CD4-positive, alpha-beta memory T cell (primary cell): Measurements from ENCODE around the gene LIMS2. TPM values are rescaled to one million over a fixed set of nuclear protein-coding genes. Genes with fewer than 3 reads are reported as not detected.

Source experiments
- CTCF ChIA-PET: fragments of 350-600 bp; sonication (Branson Sonifier 250); formaldehyde crosslinking; loops from one replicate; lab custom pipeline; 2021; ENCODE audit warnings: inconsistent platforms; ENCODE audit not compliant: partially characterized antibody; lab: Charles Lee
- POLR2A ChIA-PET: fragments of 350-600 bp; sonication (Branson Sonifier 250); formaldehyde crosslinking; loops from one replicate; lab custom pipeline; 2021; ENCODE audit not compliant: partially characterized antibody; lab: Charles Lee
- DNase-seq, 5 donors: peaks; one replicate each; pipeline versions ENCODE4 v3.0.0 to v3.0.0-alpha.2; 2020 to 2022; ENCODE audit warnings: mixed read lengths in 1 of 5
- H3K27ac ChIP-seq: one replicate; pipeline ENCODE4 v1.7.0; 2013; ENCODE audit warnings: low read depth, low read length
- H3K27me3 ChIP-seq: 2 replicates; pipeline ENCODE4 v1.7.0; 2013; ENCODE audit warnings: mild to moderate bottlenecking, low read length, moderate library complexity; ENCODE audit not compliant: insufficient read depth
- H3K36me3 ChIP-seq: 2 replicates; pipeline ENCODE4 v1.7.0; 2013; ENCODE audit warnings: mild to moderate bottlenecking, low read length, moderate library complexity; ENCODE audit not compliant: insufficient read depth
- H3K4me1 ChIP-seq: 2 replicates; pipeline ENCODE4 v1.7.0; 2013; ENCODE audit warnings: mild to moderate bottlenecking, low read length, moderate library complexity; ENCODE audit not compliant: insufficient read depth
- H3K4me3 ChIP-seq, 2 donors: one replicate each; pipeline ENCODE4 v1.7.0; 2013; ENCODE audit warnings: low read length in 2 of 2, mild to moderate bottlenecking in 1 of 2
- H3K9me3 ChIP-seq, 2 donors: one replicate each; pipeline ENCODE4 v1.7.0; 2013; ENCODE audit warnings: low read length in 2 of 2, control low read depth in 1 of 2; ENCODE audit not compliant: control insufficient read depth in 1 of 2
- H3K27ac Mint-ChIP-seq, 7 donors: one replicate each; pipeline ENCODE4 v1.8.0; 2020 to 2021; ENCODE audit warnings: mixed read lengths in 7 of 7, mild to moderate bottlenecking in 6 of 7, inconsistent platforms in 3 of 7, moderate library complexity in 3 of 7
- H3K27me3 Mint-ChIP-seq, 2 donors: one replicate each; pipeline ENCODE4 v1.8.0; 2020 to 2021; ENCODE audit warnings: mixed read lengths in 2 of 2
- H3K36me3 Mint-ChIP-seq, 2 donors: one replicate each; pipeline ENCODE4 v1.8.0; 2020 to 2021; ENCODE audit warnings: mixed read lengths in 2 of 2, inconsistent platforms in 1 of 2, mild to moderate bottlenecking in 1 of 2
- H3K4me1 Mint-ChIP-seq, 4 donors: one replicate each; pipeline ENCODE4 v1.8.0; 2020 to 2021; ENCODE audit warnings: mixed read lengths in 4 of 4, mild to moderate bottlenecking in 1 of 4
- H3K4me3 Mint-ChIP-seq, 8 donors: one replicate each; pipeline ENCODE4 v1.8.0; 2020 to 2021; ENCODE audit warnings: mixed read lengths in 8 of 8, mild to moderate bottlenecking in 7 of 8, moderate library complexity in 6 of 8, inconsistent platforms in 3 of 8
- H3K9me3 Mint-ChIP-seq, 8 donors: one replicate each; pipeline ENCODE4 v1.8.0; 2020 to 2021; ENCODE audit warnings: mixed read lengths in 8 of 8, mild to moderate bottlenecking in 5 of 8, inconsistent platforms in 3 of 8, moderate library complexity in 1 of 8
- intact Hi-C: fragments of 100-400 bp; cut with micrococcal nuclease; formaldehyde crosslinking; loops from one replicate; pipeline ENCODE4 v1.15.1; 2023
- polyA plus RNA-seq, 2 donors: library from polyadenylated mRNA; unstranded; fragments of 300-500 nt; fragmentation: Illumina TruSeq; gene quantifications; one replicate each; pipeline ENCODE4 v1.2.3, GENCODE V29; 2021
- total RNA-seq, 2 experiments: library from RNA; stranded (reverse); gene quantifications; one replicate each; pipeline ENCODE4 v1.2.3, GENCODE V29; 2021

Gene LIMS2
- total and polyA plus RNA-seq, 4 experiments from 2014 or later = 6.0 to 15.9 (median 9.0) TPM

DNA sequence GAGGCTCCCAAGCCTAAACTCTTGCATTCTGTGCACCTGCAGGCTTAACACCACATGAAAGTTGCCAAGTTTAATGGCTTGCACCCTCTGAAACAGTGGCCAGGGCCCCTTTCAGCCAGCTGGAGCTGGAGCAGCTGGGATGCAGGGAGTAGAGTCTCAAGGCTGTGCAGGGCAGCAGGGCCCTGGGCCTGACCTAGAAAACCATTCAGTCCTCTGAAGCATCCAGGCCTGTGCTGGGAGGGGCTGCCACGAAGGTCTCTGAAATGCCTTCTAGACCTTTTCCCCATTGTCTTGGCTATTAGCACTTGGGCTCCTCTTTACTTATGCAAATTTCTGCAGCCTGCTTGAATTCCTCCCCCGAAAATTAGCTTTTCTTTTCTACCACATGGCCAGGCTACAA is 15.4 kb upstream of the LIMS2 start:
- Mint-ChIP-seq H3K27ac (no peak overlapping the region), H3K27me3 (peaks cover 0 to 3% of the 10 kb centered on the region in 2 donors), H3K4me3 (no peak overlapping the region), H3K4me1 (no peaks in the 10 kb centered on the region), H3K9me3 (peaks cover 2 to 43% (median 28%) of the 10 kb centered on the region in 8 donors), H3K36me3 (peaks cover 7 to 21% of the 10 kb centered on the region in 2 donors)
- POLR2A ChIA-PET = no interaction called here
- Histone ChIP-seq H3K27me3 (no peaks in the 10 kb centered on the region), H3K4me1 (no peaks in the 10 kb centered on the region), H3K4me3 (no peak overlapping the region), H3K27ac (no peak overlapping the region), H3K9me3 (no peaks in the 10 kb centered on the region), H3K36me3 (no peaks in the 10 kb centered on the region)
- intact Hi-C loops = no loop called here
- CTCF ChIA-PET = no interaction called here
- no peak for DNase-seq

DNA sequence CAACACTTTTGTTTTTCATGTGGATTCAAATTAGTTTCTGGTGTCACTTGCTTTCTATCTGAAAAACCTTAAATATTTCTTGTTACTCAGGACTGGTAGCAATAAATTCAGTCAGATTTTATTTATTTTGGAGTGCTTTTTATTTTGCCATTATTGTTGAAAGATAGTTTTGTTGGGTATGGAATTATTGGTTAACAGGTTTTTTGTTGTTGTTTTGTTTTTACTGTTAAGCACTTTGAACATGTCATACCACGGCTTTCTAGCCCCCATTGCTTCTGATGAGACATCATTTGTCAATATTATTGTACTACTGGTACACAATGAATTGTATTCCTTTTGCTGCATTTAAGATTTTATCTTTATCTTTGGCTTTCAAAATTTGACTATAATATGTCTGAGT is 13.1 kb upstream of the LIMS2 start:
- Mint-ChIP-seq H3K4me3 (no peak overlapping the region), H3K27ac (no peak overlapping the region), H3K9me3 (peaks cover 2 to 43% (median 28%) of the 10 kb centered on the region in 8 donors), H3K36me3 (peaks cover 7 to 21% of the 10 kb centered on the region in 2 donors), H3K27me3 (peaks cover 0 to 3% of the 10 kb centered on the region in 2 donors), H3K4me1 (no peaks in the 10 kb centered on the region)
- intact Hi-C loops = no loop called here
- no peaks in the 10 kb centered on the region for H3K4me1 ChIP-seq
- H3K27ac ChIP-seq = no peak overlapping the region
- no peaks in the 10 kb centered on the region for H3K9me3 ChIP-seq
- POLR2A ChIA-PET = no interaction called here
- no peaks in the 10 kb centered on the region for H3K27me3 ChIP-seq
- no peak overlapping the region for H3K4me3 ChIP-seq
- CTCF ChIA-PET = no interaction called here
- DNase-seq = no peak
- H3K36me3 ChIP-seq = no peaks in the 10 kb centered on the region

DNA sequence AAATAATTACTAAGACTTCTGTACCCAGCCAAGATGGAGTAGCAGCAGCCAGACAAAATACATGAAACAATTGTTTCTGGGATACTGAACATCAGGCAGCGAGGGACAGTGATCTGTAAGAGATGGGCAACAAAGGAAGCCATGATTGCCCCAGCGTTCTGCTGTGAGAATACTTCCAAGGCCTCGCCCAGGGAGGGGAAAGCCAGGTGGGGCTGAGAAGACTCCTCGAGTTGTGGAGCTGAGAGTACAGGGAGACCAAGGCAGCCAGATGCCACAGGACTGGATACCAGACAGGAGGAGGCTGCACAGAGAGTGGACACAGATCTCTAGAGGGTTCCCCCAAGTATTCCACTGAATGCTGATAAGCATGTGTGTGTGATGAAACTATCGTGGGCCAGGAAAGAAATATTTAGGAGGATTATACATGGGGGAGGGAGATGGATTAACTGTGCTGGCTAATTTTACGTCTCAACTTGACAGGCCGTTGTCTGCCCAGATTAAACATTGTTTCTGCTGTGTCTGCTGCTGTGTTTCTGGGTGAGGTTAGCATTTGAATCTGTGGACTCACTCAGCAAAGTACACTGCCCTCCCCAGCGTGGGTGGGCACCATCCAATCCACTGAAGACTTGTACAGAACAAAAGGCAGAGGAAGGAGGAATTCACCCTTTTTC is 10.2 kb upstream of the LIMS2 start:
- intact Hi-C loops = no loop called here
- H3K27me3 Mint-ChIP-seq = peaks cover 0 to 5% of the 10 kb centered on the region in 2 donors
- DNase-seq = no peak
- Histone ChIP-seq H3K27me3 (no peaks in the 10 kb centered on the region), H3K4me3 (no peak overlapping the region), H3K36me3 (no peaks in the 10 kb centered on the region), H3K27ac (no peak overlapping the region), H3K4me1 (no peaks in the 10 kb centered on the region), H3K9me3 (no peaks in the 10 kb centered on the region)
- H3K4me3 Mint-ChIP-seq = no peak overlapping the region
- H3K27ac Mint-ChIP-seq = no peak overlapping the region
- ChIA-PET CTCF (no interaction called here), POLR2A (no interaction called here)
- H3K36me3 Mint-ChIP-seq = peaks cover 3 to 14% of the 10 kb centered on the region in 2 donors
- peaks cover 0 to 22% (median 16%) of the 10 kb centered on the region in 8 donors for H3K9me3 Mint-ChIP-seq
- peaks cover 0 to 1% (median 0%) of the 10 kb centered on the region in 4 donors for H3K4me1 Mint-ChIP-seq

DNA sequence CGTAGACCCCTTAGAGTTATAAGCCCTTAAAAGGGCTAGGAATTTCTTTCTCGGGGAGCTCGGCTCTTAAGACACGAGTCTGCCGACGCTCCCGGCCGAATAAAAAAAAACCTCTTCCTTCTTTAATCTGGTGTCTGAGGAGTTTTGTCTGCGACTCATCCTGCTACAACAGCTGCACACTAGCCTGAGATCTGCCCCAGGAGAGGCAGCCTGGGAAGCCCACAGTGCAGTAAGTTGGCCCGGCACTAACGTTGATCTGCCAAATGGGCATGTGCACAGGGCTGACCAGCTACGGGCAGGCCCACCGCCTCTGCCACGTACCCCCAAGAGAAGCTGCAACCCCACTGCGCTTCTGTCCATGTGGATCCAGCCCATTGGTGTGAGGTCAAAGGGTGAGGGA is 8.4 kb upstream of the LIMS2 start:
- Mint-ChIP-seq H3K27me3 (peaks cover 0 to 5% of the 10 kb centered on the region in 2 donors), H3K27ac (no peak overlapping the region), H3K4me1 (peaks cover 0 to 1% (median 0%) of the 10 kb centered on the region in 4 donors), H3K9me3 (peaks cover 0 to 10% (median 6%) of the 10 kb centered on the region in 8 donors), H3K4me3 (no peak overlapping the region), H3K36me3 (peaks cover 3 to 8% of the 10 kb centered on the region in 2 donors)
- Histone ChIP-seq H3K36me3 (no peaks in the 10 kb centered on the region), H3K27me3 (no peaks in the 10 kb centered on the region), H3K4me1 (no peaks in the 10 kb centered on the region), H3K27ac (no peak overlapping the region), H3K4me3 (no peak overlapping the region), H3K9me3 (no peaks in the 10 kb centered on the region)
- DNase-seq = no peak
- intact Hi-C loops = no loop called here
- CTCF ChIA-PET = no interaction called here
- POLR2A ChIA-PET = no interaction called here

DNA sequence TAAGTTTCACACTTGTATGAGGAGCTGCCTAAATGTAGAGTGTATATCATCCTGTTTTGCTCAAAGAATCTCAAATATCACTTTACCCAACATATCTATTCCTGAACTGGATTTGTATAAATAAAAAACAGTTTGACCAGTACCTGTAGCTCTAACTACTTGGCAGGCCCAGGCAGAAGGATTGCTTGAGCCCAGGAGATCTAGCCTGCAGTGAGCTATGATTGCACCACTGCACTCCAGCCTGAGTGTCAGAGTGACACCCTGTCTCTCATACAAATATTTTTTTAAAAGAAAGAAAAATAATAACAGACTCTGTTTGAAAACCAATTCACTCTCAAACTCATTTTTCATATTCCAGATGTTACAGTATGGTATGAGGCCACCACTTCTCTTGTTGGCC is 7.7 kb upstream of the LIMS2 start:
- POLR2A ChIA-PET = no interaction called here
- H3K36me3 Mint-ChIP-seq = peaks cover 1 to 2% of the 10 kb centered on the region in 2 donors
- DNase-seq = no peak
- H3K9me3 Mint-ChIP-seq = peaks cover 0 to 4% (median 2%) of the 10 kb centered on the region in 8 donors
- no peaks in the 10 kb centered on the region for H3K9me3 ChIP-seq
- H3K27ac ChIP-seq = no peak overlapping the region
- no peak overlapping the region for H3K4me3 Mint-ChIP-seq
- no peak overlapping the region for H3K4me3 ChIP-seq
- peaks cover 0 to 1% (median 0%) of the 10 kb centered on the region in 4 donors for H3K4me1 Mint-ChIP-seq
- CTCF ChIA-PET = no interaction called here
- no peak overlapping the region for H3K27ac Mint-ChIP-seq
- H3K4me1 ChIP-seq = no peaks in the 10 kb centered on the region
- intact Hi-C loops = no loop called here
- peaks cover under 1 to 8% of the 10 kb centered on the region in 2 donors for H3K27me3 Mint-ChIP-seq
- no peaks in the 10 kb centered on the region for H3K36me3 ChIP-seq
- no peaks in the 10 kb centered on the region for H3K27me3 ChIP-seq

DNA sequence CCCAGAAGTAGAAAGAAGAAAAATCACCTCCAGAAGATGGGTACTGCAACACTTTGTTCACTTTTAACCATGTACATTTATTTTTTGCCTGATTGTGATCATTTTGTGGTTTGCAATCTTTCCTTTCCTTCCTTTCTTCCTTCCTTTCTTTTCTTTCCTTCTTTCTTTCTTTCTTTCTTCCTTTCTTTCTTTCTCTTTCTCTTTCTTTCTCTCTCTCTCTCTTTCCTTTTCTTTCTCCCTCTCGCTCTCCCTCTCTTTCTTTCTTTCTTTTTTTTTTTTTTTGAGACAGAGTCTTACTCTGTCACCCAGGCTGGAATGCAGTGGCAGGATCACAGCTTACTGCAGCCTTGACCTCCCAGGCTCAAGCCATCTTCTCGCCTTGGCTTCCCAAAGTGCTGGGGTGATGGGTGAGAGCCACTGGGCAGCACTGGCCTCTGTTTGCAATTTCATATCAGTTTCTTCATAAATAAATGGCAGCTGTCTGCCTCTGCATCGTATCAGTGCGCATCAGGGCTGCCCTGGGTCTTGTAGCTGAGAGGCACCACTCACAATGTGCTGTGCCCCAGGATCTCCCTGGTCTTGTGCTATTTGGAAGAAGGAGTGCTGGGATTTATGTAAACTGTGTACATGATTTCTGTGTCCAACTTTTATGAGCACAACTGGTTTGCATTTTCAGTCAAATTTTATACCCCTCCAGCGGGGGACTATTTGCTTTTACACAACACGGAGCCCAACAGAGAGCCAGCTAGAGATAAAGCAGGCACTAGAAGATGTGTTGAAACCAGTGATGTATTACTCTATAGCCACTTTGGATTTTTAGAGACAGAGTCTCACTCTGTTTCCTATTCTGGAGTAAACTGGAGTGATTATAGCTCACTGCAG is 6.9 kb upstream of the LIMS2 start:
- Histone ChIP-seq H3K36me3 (no peaks in the 10 kb centered on the region), H3K9me3 (no peaks in the 10 kb centered on the region), H3K27ac (no peak overlapping the region), H3K4me3 (no peak overlapping the region), H3K4me1 (no peaks in the 10 kb centered on the region), H3K27me3 (no peaks in the 10 kb centered on the region)
- no peak overlapping the region for H3K4me3 Mint-ChIP-seq
- intact Hi-C loops = no loop called here
- CTCF ChIA-PET = no interaction called here
- peaks cover 4 to 10% of the 10 kb centered on the region in 2 donors for H3K27me3 Mint-ChIP-seq
- no peak for DNase-seq
- peaks cover 0 to 1% (median 0%) of the 10 kb centered on the region in 4 donors for H3K4me1 Mint-ChIP-seq
- H3K9me3 Mint-ChIP-seq = peaks cover 0 to 2% (median 0%) of the 10 kb centered on the region in 8 donors
- H3K36me3 Mint-ChIP-seq = no peaks in the 10 kb centered on the region
- H3K27ac Mint-ChIP-seq = no peak overlapping the region
- POLR2A ChIA-PET = no interaction called here

DNA sequence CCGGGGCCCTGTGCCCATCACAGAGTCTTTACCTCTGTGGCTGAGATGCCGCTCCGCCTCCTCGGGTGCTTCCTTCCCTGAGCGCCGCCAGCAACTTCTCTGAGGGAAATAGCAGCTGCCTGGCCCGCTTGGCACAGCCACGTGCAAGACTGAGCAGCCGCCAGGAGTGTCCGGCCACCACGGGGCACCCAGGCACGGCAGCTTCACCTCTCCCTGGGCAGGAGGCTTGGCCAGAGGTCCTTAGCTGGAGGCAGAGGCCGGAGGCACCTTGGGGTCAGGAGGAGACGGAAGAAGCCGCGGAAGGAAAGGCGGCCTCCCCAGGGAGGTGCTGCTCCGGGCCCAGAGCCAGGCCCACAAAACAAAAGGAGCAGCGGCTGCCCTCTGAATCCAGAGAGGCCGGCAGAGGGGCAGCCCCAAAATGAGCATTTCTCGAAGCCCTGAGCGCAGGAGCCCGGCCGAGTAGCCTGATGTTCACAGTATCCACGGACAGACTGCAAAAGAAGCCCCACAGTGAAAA is 6.0 kb upstream of the LIMS2 start:
- peaks cover 11 to 14% of the 10 kb centered on the region in 2 donors for H3K27me3 Mint-ChIP-seq
- H3K36me3 ChIP-seq = no peaks in the 10 kb centered on the region
- no peak overlapping the region for H3K4me3 ChIP-seq
- H3K4me3 Mint-ChIP-seq = no peak overlapping the region
- H3K4me1 Mint-ChIP-seq = peaks cover 0 to 1% (median 0%) of the 10 kb centered on the region in 4 donors
- intact Hi-C loops = no loop called here
- no peaks in the 10 kb centered on the region for H3K9me3 ChIP-seq
- ChIA-PET POLR2A (no interaction called here), CTCF (interaction anchor here (0.6 kb wide), 1 partner anchor 553 kb away, joined by 3 read pairs; no protein-coding TSS in a partner anchor)
- no peak for DNase-seq
- no peaks in the 10 kb centered on the region for H3K27me3 ChIP-seq
- peaks cover 0 to 2% (median 0%) of the 10 kb centered on the region in 8 donors for H3K9me3 Mint-ChIP-seq
- H3K36me3 Mint-ChIP-seq = no peaks in the 10 kb centered on the region
- no peak overlapping the region for H3K27ac ChIP-seq
- H3K27ac Mint-ChIP-seq = no peak overlapping the region
- H3K4me1 ChIP-seq = no peaks in the 10 kb centered on the region
